KG1 (cell line): ENCODE measurements around the gene APH1B.

ENCODE experiments used
- DNase-seq: peaks from one replicate; lab custom pipeline; 2025; lab: John Stamatoyannopoulos, UW

APH1B gene

GRCh38 chr15:63353261-63353660, 75.9 kb downstream of the APH1B start:
- DNase-seq = no peak

- DNase-seq = no peak
These were observed 76.5 kb downstream of the APH1B start for GRCh38 chr15:63353887-63354286.

DNA sequence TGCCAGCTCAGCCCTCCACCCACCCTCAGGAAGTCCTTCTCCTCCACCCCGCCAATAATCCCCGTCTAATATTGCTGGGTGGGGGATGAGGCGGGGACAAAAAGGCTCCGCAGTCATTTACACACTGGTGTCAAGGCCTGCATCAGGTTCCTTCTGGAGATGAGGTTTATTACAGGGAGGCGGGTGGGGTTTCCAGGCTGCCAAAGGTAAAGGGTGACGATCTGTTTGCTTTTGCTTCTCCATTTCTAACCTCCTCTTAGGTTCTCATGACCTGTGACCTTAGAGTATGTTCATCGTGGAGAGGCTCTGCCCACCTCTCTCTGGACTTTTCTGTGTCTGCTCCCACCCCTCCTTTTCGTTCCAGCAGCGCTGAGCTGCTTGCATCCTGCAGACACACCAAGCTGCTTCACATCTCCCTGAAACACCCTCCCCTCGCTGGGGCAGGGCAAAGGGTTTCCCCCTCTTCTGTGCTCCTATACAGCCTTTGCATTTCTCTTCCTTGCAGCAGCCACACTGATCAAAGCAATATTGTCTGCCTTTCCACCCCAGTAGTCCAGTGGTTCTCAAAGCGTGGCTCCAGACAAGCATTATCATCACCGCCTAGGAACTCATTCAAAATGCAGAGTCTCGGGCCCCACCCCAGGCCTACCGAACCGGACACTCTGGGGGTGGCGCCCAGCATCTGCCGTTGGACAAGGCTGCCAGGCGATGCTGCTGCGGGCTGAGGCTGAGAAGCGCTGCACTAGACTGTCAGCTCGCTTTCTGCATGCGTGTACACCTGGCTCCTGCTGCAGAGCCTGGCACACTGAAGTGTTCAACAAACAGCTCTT, 77.6 kb downstream of the APH1B start:
- no peak for DNase-seq

- no peak for DNase-seq
These were observed 79.7 kb downstream of the APH1B start for GRCh38 chr15:63357061-63357460.

- no peak for DNase-seq
These were observed 80.3 kb downstream of the APH1B start for GRCh38 chr15:63357731-63358130.

DNA sequence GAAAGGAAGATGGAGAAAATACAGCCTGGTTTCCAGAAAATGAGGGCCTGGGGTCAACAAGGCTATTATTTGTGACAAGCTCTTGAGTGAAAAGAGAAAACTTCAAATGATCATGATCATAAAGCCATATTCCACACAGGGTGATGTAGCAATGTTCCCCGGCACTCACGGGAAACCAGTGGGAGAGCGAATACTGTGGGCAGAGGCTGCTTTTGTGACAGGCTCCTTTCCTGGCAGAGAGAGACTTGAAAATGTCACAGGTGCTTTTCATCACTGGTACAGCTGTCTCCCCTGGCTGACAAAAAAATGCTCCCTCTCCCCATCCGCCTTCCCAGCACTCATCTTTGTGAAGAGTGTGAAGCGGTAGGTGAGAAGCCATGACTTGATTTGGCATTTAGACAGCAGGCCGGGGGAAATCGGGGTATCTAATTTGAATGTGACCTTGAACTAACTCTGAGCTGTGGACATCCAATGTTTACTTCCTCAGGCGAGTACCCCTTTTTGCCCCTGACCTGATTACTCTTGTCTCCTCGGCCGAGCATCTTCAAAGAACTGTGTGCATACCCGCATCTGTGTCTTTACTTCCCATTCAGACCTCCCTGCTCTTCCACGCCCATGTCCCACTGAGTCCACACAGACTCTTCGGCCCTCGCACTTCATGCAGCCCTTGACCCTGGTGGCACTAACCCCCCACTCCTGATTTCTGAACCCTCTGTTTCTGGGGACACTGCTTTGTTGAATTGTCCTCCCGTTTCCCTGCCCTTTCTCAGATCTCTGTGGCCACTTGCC, 81.0 kb downstream of the APH1B start:
- DNase-seq = no peak
